IMR-90 (cell line): ENCODE measurements around the gene ABL1. TPM values are rescaled to one million over a fixed set of nuclear protein-coding genes. Genes with fewer than 3 reads are reported as not detected.

Experiments used
- ATAC-seq: fragments of 200-7000 bp; cut with Tn5 transposase; 2 replicates; pipeline ENCODE4 v1.9.1; 2020; ENCODE audit warnings: low read depth, mild to moderate bottlenecking, moderate library complexity
- BruUV-seq: library from RNA; stranded (reverse); fragments of 400-500 nt; replicated peaks from 2 replicates; lab custom pipeline; 2021; lab: Mats Ljungman, UMichigan
- CTCF ChIA-PET: fragments of 300-600 bp; formaldehyde crosslinking; extraction: SDS; loops from one replicate; lab custom pipeline; 2021; ENCODE audit warnings: antibody characterized with exemption; lab: Yijun Ruan, JAX
- POLR2A ChIA-PET: fragments of 300-600 bp; sonication (Branson Sonifier 250); formaldehyde crosslinking; loops from one replicate; lab custom pipeline; 2022; ENCODE audit warnings: antibody characterized with exemption; ENCODE audit not compliant: unreplicated experiment; lab: Charles Lee
- DNase-seq: peaks from one replicate; pipeline ENCODE4 v3.0.0; 2013
- H2AFZ ChIP-seq: replicated peaks from 2 replicates; pipeline ENCODE3; 2013; ENCODE audit warnings: low read length, mild to moderate bottlenecking; ENCODE audit not compliant: poor library complexity
- H2AK5ac ChIP-seq: 2 replicates; pipeline ENCODE4 v1.6.1; 2013; ENCODE audit warnings: low read depth, low read length, inconsistent platforms
- H2AK9ac ChIP-seq: replicated peaks from 2 replicates; pipeline ENCODE3; 2013; ENCODE audit warnings: mild to moderate bottlenecking, low read depth, low read length, moderate library complexity; ENCODE audit not compliant: poor library complexity
- H2BK120ac ChIP-seq: 2 replicates; pipeline ENCODE4 v1.6.1; 2013; ENCODE audit warnings: low read depth, low read length, inconsistent platforms
- H2BK15ac ChIP-seq: 3 replicates; pipeline ENCODE4 v1.6.1; 2013; ENCODE audit warnings: low read depth, low read length, inconsistent platforms
- H2BK20ac ChIP-seq: 2 replicates; pipeline ENCODE4 v1.6.1; 2013; ENCODE audit warnings: low read depth, mild to moderate bottlenecking, inconsistent platforms, low read length, moderate library complexity
- H2BK5ac ChIP-seq: 2 replicates; pipeline ENCODE4 v1.6.1; 2013; ENCODE audit warnings: mild to moderate bottlenecking, low read depth, low read length, inconsistent platforms; ENCODE audit not compliant: poor library complexity, severe bottlenecking
- H3K14ac ChIP-seq: replicated peaks from 2 replicates; pipeline ENCODE4 v1.6.1; 2013; ENCODE audit warnings: low read depth, low read length, inconsistent platforms
- H3K18ac ChIP-seq: 2 replicates; pipeline ENCODE4 v1.6.1; 2013; ENCODE audit warnings: low read depth, low read length, control low read depth
- H3K23ac ChIP-seq: 2 replicates; pipeline ENCODE4 v1.6.1; 2013; ENCODE audit warnings: low read depth, low read length, inconsistent platforms
- H3K27ac ChIP-seq: 2 replicates; pipeline ENCODE4 v1.5.1; 2013; ENCODE audit warnings: mild to moderate bottlenecking, control low read depth, low read length; ENCODE audit not compliant: insufficient read depth
- H3K27me3 ChIP-seq: 2 replicates; pipeline ENCODE4 v1.6.1; 2013; ENCODE audit warnings: low read length; ENCODE audit not compliant: control insufficient read depth, insufficient read depth
- H3K36me3 ChIP-seq: 2 replicates; pipeline ENCODE4 v1.6.1; 2013; ENCODE audit warnings: low read length, mixed read lengths; ENCODE audit not compliant: control insufficient read depth, insufficient read depth
- H3K4ac ChIP-seq: 2 replicates; pipeline ENCODE4 v1.6.1; 2013; ENCODE audit warnings: low read depth, low read length, inconsistent platforms
- H3K4me1 ChIP-seq: 2 replicates; pipeline ENCODE4 v1.6.1; 2013; ENCODE audit warnings: low read length, mixed read lengths; ENCODE audit not compliant: control insufficient read depth, insufficient read depth
- H3K4me2 ChIP-seq: 2 replicates; pipeline ENCODE4 v1.6.1; 2013; ENCODE audit warnings: low read depth, mild to moderate bottlenecking, control low read depth, low read length, moderate library complexity
- H3K4me3 ChIP-seq: 2 replicates; pipeline ENCODE4 v1.5.1; 2013; ENCODE audit warnings: low read depth, mild to moderate bottlenecking, control low read depth, low read length, moderate library complexity; ENCODE audit not compliant: insufficient read depth
- H3K56ac ChIP-seq: 2 replicates; pipeline ENCODE4 v1.6.1; 2013; ENCODE audit warnings: low read length, inconsistent platforms; ENCODE audit not compliant: insufficient read depth; ENCODE audit errors: extremely low read depth
- H3K79me1 ChIP-seq, 2 experiments: 2 replicates each; pipeline ENCODE4 v1.6.1; 2013; ENCODE audit warnings: low read length in 2 of 2, inconsistent platforms in 1 of 2, low read depth in 1 of 2
- H3K9ac ChIP-seq: 2 replicates; pipeline ENCODE4 v1.6.1; 2013; ENCODE audit warnings: low read depth, low read length, control low read depth
- H3K9me1 ChIP-seq: 2 replicates; pipeline ENCODE4 v1.6.1; 2013; ENCODE audit warnings: low read length, inconsistent platforms; ENCODE audit not compliant: insufficient read depth
- H3K9me3 ChIP-seq: 2 replicates; pipeline ENCODE4 v1.6.1; 2013; ENCODE audit warnings: low read length; ENCODE audit not compliant: control insufficient read depth, insufficient read depth
- H4K20me1 ChIP-seq: 2 replicates; pipeline ENCODE4 v1.6.1; 2013; ENCODE audit warnings: low read length, inconsistent platforms; ENCODE audit not compliant: insufficient read depth
- H4K5ac ChIP-seq: 2 replicates; pipeline ENCODE4 v1.6.1; 2013; ENCODE audit warnings: mild to moderate bottlenecking, low read depth, low read length, control low read depth
- H4K8ac ChIP-seq, 2 experiments: 2 replicates each; pipeline ENCODE4 v1.6.1; 2013; ENCODE audit warnings: low read depth in 2 of 2, low read length in 2 of 2, control low read depth in 1 of 2, inconsistent platforms in 1 of 2
- H4K91ac ChIP-seq: 2 replicates; pipeline ENCODE4 v1.6.1; 2013; ENCODE audit warnings: low read depth, low read length, inconsistent platforms; ENCODE audit not compliant: insufficient read depth
- MAFK ChIP-seq: IDR thresholded peaks from 2 replicates; pipeline ENCODE4 v1.6.1; 2012; ENCODE audit warnings: low read depth, low read length, improper control_type of control experiment
- MAZ ChIP-seq: IDR thresholded peaks from 2 replicates; pipeline ENCODE4 v1.6.1; 2012; ENCODE audit warnings: low read depth, mild to moderate bottlenecking, low read length, improper control_type of control experiment, moderate library complexity, borderline replicate concordance
- MXI1 ChIP-seq: IDR thresholded peaks from 2 replicates; pipeline ENCODE4 v1.6.1; 2012; ENCODE audit warnings: low read depth, mild to moderate bottlenecking, low read length, moderate library complexity, borderline replicate concordance
- NFE2L2 ChIP-seq: fragments of 150-350 bp; IDR thresholded peaks from 2 replicates; pipeline ENCODE4 v1.6.1; 2016; ENCODE audit warnings: low read depth, mild to moderate bottlenecking, low read length
- USF2 ChIP-seq: fragments of 150-350 bp; IDR thresholded peaks from 2 replicates; pipeline ENCODE4 v1.6.1; 2017; ENCODE audit warnings: mild to moderate bottlenecking, antibody characterized with exemption, low read length, low read depth
- WGBS, 2 experiments: methylation state at CpG; one replicate each; pipeline versions ENCODE4 v1.1.5 to v1.1.7; 2013; ENCODE audit warnings: missing lambda C conversion rate in 2 of 2; ENCODE audit not compliant: insufficient read length in 1 of 2; ENCODE audit errors: extremely low coverage in 2 of 2; 5-methylcytosine and 5-hydroxymethylcytosine counted together
- dilution Hi-C: fragments of 300-500 bp; cut with HindIII; formaldehyde crosslinking; loops from one replicate; pipeline ENCODE4 v1.14.3; 2018; ENCODE audit warnings: low sequenced_read_pairs; ENCODE audit not compliant: unreplicated experiment
- in situ Hi-C: fragments of 300-500 bp; cut with MboI; formaldehyde crosslinking; loops from 3 replicates; pipeline ENCODE4 v1.14.3; 2019; ENCODE audit warnings: low sequenced_read_pairs, inconsistent platforms, mixed read lengths
- intact Hi-C: fragments of 100-400 bp; cut with micrococcal nuclease; formaldehyde crosslinking; loops from 2 replicates; pipeline ENCODE4 v1.10.0; 2022
- polyA plus RNA-seq, 3 experiments: library from polyadenylated mRNA; depleted of rRNA; stranded (reverse); fragments of >200 nt; gene quantifications; 2 replicates each; pipeline ENCODE4 v1.2.3, GENCODE V29; 2012; ENCODE audit warnings: low replicate concordance in 1 of 3
- total RNA-seq: library from RNA; depleted of rRNA; stranded (reverse); fragments of >200 nt; gene quantifications from 2 replicates; pipeline ENCODE4 v1.2.3, GENCODE V29; 2012

The ABL1 gene
- total and polyA plus RNA-seq, 2 of the 4 experiments (the other 2 are of a cell fraction) = 33.7 to 49.1 TPM

GRCh38 chr9:130823435-130823834 is 11.6 kb upstream of the ABL1 start:
- peak overlapping the region; percentile 69; the same call in 1 of the 2 replicates for H2BK20ac ChIP-seq
- H2BK15ac ChIP-seq = peak overlapping the region; percentile 49; the same call in 1 of the 3 replicates
- ChIA-PET POLR2A (no interaction called here), CTCF (no interaction called here)
- no peaks in the 10 kb centered on the region for H3K36me3 ChIP-seq
- H3K4me1 ChIP-seq = peaks cover 15% of the 10 kb centered on the region
- peaks cover 23 to 49% of the 10 kb centered on the region in 2 experiments for H3K79me1 ChIP-seq
- 0 out of 2 replicates have a peak, but pooled peaks cover 3% of the 10 kb centered on the region for H4K20me1 ChIP-seq
- 0 out of 2 replicates have a peak overlapping the region, but pooled peaks have one; percentile 2 for H3K9ac ChIP-seq
- H3K4me3 ChIP-seq = no peak overlapping the region
- H3K9me3 ChIP-seq = no peaks in the 10 kb centered on the region
- peak overlapping the region; percentile 87 for H2AK9ac ChIP-seq
- intact Hi-C loops = no loop called here
- peak overlapping the region; percentile 22 for H3K4me2 ChIP-seq
- peak overlapping the region; percentile 62; the same call in 1 of the 2 replicates for H2BK120ac ChIP-seq
- peak overlapping the region; percentile 92 for H2AK5ac ChIP-seq
- peak; percentile 69 for DNase-seq
- BruUV-seq = no TSS peak
- WGBS, 2 experiments = 100% methylated on average over 2 of the region's 6 CpGs; no CpG with 5 or more reads in 1 of the 2 experiments
- H4K5ac ChIP-seq = peak overlapping the region; percentile 80
- no peaks in the 10 kb centered on the region for H3K27me3 ChIP-seq
- peak overlapping the region; percentile 46 for H4K91ac ChIP-seq
- peak overlapping the region; percentile 93 for H2BK5ac ChIP-seq
- no peak for TF ChIP-seq NFE2L2
- TF ChIP-seq MAFK = peak; percentile 86
- peak; percentile 63 for TF ChIP-seq USF2
- TF ChIP-seq MAZ = no peak
- no peak for TF ChIP-seq MXI1
- H3K27ac ChIP-seq = peak overlapping the region; percentile 96; the same call in 1 of the 2 replicates
- peaks cover 14% of the 10 kb centered on the region for H3K9me1 ChIP-seq
- H3K18ac ChIP-seq = peak overlapping the region; percentile 72
- dilution Hi-C loops = no loop called here
- peak overlapping the region; percentile 91 for H3K23ac ChIP-seq
- H4K8ac ChIP-seq = peak overlapping the region; percentile 26 to 82; a peak in 3 of 4 replicates
- H3K14ac ChIP-seq = peak overlapping the region; percentile 86
- in situ Hi-C loops = no loop called here
- H3K4ac ChIP-seq = peak overlapping the region; percentile 85
- peak overlapping the region; percentile 62 for H2AFZ ChIP-seq
- ATAC-seq = peak; percentile 48
- no peak overlapping the region for H3K56ac ChIP-seq
